ENCODE data around the gene MMADHC. TPM values are rescaled to one million over a fixed set of nuclear protein-coding genes. Genes with fewer than 3 reads are reported as not detected.

MMADHC gene
- total RNA-seq, 1 donor from 2014 or later, result 132 TPM

DNA sequence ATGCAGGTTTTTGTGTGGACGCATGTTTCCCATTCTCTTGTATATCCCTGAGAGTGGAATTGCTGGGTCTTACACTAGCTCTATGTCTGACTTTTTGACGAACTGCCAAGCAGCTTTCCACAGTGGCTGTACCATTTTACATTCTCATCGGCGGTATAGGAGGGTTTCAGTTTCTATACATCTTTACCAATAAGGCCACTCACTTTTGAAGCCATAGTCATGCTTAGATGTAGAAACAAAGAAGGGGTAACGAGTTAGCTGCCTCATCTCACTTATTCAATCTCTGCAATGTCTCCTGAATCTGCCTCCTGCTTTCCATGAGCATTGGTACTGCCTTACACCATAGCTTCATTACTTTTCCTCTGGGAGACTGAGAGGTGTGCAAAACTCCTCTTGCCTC, 47.4 kb downstream of the MMADHC start:
- no peak for DNase-seq (ENCODE audit: low read depth)
- TF ChIP-seq, protein P1, sequence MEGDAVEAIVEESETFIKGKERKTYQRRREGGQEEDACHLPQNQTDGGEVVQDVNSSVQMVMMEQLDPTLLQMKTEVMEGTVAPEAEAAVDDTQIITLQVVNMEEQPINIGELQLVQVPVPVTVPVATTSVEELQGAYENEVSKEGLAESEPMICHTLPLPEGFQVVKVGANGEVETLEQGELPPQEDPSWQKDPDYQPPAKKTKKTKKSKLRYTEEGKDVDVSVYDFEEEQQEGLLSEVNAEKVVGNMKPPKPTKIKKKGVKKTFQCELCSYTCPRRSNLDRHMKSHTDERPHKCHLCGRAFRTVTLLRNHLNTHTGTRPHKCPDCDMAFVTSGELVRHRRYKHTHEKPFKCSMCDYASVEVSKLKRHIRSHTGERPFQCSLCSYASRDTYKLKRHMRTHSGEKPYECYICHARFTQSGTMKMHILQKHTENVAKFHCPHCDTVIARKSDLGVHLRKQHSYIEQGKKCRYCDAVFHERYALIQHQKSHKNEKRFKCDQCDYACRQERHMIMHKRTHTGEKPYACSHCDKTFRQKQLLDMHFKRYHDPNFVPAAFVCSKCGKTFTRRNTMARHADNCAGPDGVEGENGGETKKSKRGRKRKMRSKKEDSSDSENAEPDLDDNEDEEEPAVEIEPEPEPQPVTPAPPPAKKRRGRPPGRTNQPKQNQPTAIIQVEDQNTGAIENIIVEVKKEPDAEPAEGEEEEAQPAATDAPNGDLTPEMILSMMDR (conservative IDR thresholded peaks at IDR 0.05; ENCODE audit: low read depth, low read length), result no peak
- no peak overlapping the region for H3K4me3 ChIP-seq (ENCODE audit: low read depth, low read length)

DNA sequence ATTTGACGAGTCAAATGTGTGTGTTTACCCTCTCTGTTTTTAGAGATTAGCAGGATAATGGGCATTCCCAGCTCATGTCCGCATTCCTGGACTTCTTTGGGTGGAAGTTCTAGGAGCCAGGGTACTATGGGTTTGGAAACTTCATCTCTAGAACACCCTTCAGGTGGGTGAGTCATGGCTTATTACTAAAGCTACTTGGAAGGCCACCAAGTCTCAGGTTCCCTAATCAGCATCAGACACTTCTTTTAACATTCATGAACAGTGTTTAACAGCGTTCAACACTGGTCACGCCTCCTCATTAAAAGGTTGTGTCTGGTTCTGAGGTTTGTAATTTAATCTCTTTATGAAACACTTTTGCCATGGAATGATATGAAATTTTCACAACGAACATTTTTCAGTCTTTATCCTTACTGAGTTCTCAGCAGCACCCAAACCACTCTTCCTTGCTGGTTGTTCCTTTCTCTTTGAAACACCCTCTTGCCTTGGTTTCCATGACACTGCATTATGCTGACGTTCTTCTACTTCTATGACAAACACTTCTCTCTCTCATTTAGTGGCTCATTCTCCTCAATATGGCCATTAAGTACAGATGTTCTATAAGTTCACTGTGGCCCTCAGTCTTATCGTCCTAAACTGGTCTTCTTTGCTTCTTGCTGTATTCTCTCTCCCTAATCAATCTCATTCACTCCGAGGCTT, 49.3 kb downstream of the MMADHC start:
- DNase-seq (ENCODE audit: low read depth), result no peak
- TF ChIP-seq, protein P1 (conservative IDR thresholded peaks at IDR 0.05; ENCODE audit: low read depth, low read length), result no peak
- no peak overlapping the region for H3K4me3 ChIP-seq (ENCODE audit: low read depth, low read length)

DNA sequence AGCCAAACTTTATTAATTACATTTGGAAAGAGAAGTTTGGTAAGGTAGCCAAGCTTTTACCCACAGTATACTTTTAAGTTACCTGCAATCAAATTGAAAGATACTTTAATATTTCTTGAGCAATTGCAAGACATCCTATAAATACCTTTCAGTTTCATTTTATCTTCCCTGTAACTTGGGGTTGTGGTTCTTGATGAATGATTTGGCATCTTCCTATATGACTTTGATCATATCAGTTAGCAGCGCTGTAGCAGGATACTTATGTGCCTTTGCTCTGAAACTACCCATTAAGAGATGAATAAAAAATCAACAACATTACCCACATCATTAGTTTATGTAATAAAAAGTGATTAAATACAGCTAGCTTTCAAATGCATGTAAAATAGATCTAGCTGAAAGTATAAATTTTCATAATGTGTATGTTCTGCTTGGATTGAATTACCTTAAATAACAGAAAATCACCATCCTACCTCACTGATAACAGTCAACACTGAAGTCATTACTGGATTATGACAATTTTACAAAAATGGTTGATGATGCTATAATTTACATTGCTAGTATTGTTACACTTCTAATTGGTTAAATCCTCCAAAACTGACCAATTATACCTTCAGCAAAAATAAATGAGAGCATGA, 50.4 kb downstream of the MMADHC start:
- no peak overlapping the region for H3K4me3 ChIP-seq (ENCODE audit: low read depth, low read length)
- TF ChIP-seq, protein P1 (conservative IDR thresholded peaks at IDR 0.05; ENCODE audit: low read depth, low read length), result no peak
- no peak for DNase-seq (ENCODE audit: low read depth)

DNA sequence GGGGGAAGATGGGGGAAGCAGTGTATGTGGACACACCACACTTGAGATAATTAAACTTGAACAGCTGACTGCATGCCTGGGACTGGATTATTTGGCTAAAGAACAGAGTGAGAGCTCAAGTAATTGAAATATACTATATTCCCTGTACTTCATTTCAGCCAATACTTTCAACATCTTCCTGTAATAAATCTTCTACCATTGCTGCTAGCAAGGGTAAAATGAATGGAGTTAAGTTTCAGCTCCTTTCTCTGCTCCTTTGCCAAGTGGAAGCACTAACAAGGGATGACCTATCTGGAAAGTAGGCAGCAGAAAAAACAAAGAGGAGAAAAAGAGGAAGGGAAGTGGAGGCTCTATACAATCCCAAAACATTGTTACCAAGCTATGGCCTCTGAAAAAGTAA, 50.9 kb downstream of the MMADHC start:
- DNase-seq (ENCODE audit: low read depth), result no peak
- H3K4me3 ChIP-seq (ENCODE audit: low read depth, low read length), result no peak overlapping the region
- TF ChIP-seq, protein P1 (conservative IDR thresholded peaks at IDR 0.05; ENCODE audit: low read depth, low read length), result no peak

DNA sequence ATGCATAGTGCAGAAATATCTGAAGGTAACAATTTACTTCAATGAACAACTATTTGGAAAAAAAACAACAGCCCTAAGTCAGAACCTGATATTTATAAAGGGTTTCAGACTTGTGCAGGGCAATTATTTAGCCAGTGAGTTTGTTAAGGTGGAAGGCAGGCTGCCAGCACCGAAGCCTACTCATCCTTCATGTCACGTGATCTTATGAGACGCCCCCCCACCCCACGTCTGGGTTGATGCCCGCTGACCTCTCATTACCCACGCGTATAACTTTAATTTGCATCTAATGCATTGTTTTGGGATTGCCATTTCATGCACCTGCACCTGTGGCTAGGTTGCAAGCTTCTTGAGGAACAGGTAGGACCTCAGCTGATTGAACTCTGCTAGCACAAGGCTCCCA, 52.9 kb downstream of the MMADHC start:
- no peak overlapping the region for H3K4me3 ChIP-seq (ENCODE audit: low read depth, low read length)
- DNase-seq (ENCODE audit: low read depth), result no peak
- TF ChIP-seq, protein P1 (conservative IDR thresholded peaks at IDR 0.05; ENCODE audit: low read depth, low read length), result no peak

DNA sequence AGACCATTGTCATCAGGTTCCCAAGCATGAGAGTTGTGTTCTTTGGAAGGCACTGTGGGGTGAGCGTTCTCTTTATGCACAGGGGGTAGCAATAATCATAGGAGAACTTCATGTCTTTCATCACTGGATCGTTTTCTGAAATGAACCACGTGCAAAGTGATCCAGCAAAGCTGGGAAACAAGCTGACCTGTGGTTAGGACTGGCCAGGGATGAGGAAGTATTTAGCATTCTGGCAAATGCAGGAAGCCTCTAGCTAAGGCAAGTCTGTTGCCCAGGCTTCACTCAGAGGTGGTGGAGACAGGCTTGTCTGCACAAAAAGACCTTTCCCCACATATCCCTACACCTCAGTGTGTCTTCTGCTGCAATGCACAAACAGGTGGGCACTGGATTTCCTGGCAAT, 58.6 kb downstream of the MMADHC start:
- TF ChIP-seq, protein P1 (conservative IDR thresholded peaks at IDR 0.05; ENCODE audit: low read depth, low read length), result no peak
- no peak for DNase-seq (ENCODE audit: low read depth)
- no peak overlapping the region for H3K4me3 ChIP-seq (ENCODE audit: low read depth, low read length)
